Ectodermal cell (in vitro differentiated cells): ENCODE data around the gene INPP5A.

Experiments
- H3K27ac ChIP-seq: 2 replicates; pipeline ENCODE4 v1.7.0; 2013; ENCODE audit warnings: mild to moderate bottlenecking, low read depth, low read length; ENCODE audit not compliant: insufficient read depth, poor library complexity, severe bottlenecking
- H3K27me3 ChIP-seq: 2 replicates; pipeline ENCODE4 v1.7.0; 2013; ENCODE audit warnings: mild to moderate bottlenecking, low read length; ENCODE audit not compliant: insufficient read depth, control insufficient read depth, poor library complexity, severe bottlenecking
- H3K36me3 ChIP-seq: one replicate; pipeline ENCODE4 v1.7.0; 2013; ENCODE audit warnings: low read length; ENCODE audit not compliant: control insufficient read depth, insufficient read depth
- H3K4me1 ChIP-seq: one replicate; pipeline ENCODE4 v1.7.0; 2013; ENCODE audit warnings: low read length; ENCODE audit not compliant: control insufficient read depth, insufficient read depth
- H3K4me3 ChIP-seq: 2 replicates; pipeline ENCODE4 v1.7.0; 2013; ENCODE audit warnings: low read depth, low read length, control low read depth; ENCODE audit not compliant: insufficient read depth
- H3K9me3 ChIP-seq: 2 replicates; pipeline ENCODE4 v1.7.0; 2013; ENCODE audit warnings: mild to moderate bottlenecking, low read length, moderate library complexity; ENCODE audit not compliant: control insufficient read depth
- WGBS, 2 experiments: methylation state at CpG; one replicate each; pipeline ENCODE4 v1.1.7; 2013; ENCODE audit warnings: missing lambda C conversion rate in 2 of 2; 5-methylcytosine and 5-hydroxymethylcytosine counted together

Gene INPP5A

DNA sequence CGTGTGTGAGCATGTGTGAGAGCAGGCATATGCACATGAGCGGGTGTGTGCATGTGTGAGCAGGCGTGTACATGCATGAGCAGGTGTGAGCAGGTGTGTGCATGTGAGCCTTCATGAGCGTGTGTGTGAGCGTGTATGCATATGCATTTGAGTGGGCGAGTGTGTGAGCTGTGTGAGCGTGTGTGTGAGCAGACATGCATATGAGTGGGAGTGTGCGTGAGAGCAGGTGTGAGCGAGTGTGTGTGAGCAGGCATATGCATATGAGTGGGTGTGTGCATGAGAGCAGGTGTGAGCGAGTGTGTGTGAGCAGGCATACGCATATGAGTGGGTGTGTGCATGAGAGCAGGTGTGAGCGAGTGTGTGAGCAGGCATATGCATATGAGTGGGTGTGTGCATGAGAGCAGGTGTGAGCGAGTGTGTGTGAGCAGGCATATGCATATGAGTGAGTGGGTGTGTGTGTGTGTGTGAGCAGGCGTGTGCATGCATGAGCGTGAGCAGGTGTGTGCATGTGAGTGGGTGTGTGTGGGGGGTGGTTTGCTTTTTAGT lies 217.7 kb downstream of the INPP5A start:
- Histone ChIP-seq H3K9me3 (no peaks in the 10 kb centered on the region), H3K4me1 (no peaks in the 10 kb centered on the region), H3K27ac (no peak overlapping the region), H3K27me3 (peaks cover 1% of the 10 kb centered on the region), H3K4me3 (no peak overlapping the region), H3K36me3 (peaks cover 3% of the 10 kb centered on the region)
- WGBS, 2 experiments: 95 to 96% methylated on average over 15 of the region's 15 CpGs

DNA sequence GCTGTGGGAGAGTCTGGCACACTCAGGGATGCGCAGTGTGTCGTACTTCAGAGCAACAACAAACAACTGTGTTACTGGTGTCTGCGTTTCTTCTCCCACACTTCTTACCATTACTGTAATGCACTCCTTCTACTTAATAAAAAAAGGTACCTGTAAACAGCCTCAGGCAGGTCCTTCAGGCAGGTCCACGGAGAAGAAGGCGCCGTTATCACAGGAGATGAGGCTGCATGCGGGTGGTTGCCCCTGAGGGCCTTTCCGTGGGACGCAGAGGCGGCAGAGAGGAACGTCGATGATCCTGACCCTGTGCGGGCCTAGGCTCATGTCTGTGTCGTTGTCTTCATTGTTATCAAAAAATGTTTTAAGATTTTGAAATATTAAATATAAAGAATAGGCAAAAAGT lies 219.0 kb downstream of the INPP5A start:
- Histone ChIP-seq H3K27me3 (no peaks in the 10 kb centered on the region), H3K36me3 (peaks cover 3% of the 10 kb centered on the region), H3K4me1 (no peaks in the 10 kb centered on the region), H3K9me3 (no peaks in the 10 kb centered on the region), H3K27ac (no peak overlapping the region), H3K4me3 (no peak overlapping the region)
- WGBS, 2 experiments: 96 to 97% methylated on average over 13 to 14 of the region's 14 CpGs

DNA sequence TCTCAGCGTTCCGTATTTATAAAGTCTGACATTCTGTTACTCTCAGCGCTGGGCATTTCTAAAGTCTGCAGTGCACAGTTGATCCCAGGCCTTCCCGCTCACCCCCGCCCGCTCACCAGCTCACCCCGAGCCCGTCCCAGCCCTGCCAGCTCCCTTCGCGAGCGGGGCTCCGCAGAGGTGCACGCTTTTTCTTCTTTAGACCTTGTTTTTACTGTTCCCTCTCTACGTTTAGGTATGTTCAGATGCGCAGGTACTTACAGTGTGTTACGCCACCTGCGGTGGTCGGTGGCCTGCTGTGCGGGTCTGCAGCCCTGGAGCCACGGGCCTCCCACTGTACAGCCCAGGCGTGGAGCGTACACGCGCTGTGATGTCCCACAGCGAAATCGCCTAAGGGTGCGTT lies 219.6 kb downstream of the INPP5A start:
- H3K4me1 ChIP-seq: no peaks in the 10 kb centered on the region
- H3K4me3 ChIP-seq: no peak overlapping the region
- H3K9me3 ChIP-seq: no peaks in the 10 kb centered on the region
- no peak overlapping the region for H3K27ac ChIP-seq
- WGBS, 2 experiments: 96% methylated on average over 27 of the region's 27 CpGs
- peaks cover 3% of the 10 kb centered on the region for H3K36me3 ChIP-seq
- no peaks in the 10 kb centered on the region for H3K27me3 ChIP-seq

DNA sequence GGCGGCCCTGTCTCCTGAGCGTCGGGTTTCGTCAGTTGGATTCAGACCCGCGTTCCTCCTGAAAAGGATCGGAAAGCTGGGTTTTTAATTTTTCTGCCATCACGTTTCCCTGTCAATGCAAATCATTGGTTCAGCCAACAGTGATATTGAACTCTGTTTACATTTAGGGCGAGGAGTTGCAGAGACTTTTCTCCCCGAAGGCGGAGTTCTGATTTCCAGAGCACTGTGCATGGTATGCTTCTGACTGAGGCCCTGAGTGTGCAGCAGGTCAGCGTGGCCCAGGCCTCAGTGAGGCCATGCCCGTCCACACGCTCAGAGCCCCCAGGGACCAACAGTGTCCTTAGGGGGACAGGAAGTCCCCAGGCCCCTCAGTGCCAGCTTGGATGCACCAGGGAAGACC lies 221.3 kb downstream of the INPP5A start:
- Histone ChIP-seq H3K36me3 (peaks cover 3% of the 10 kb centered on the region), H3K27me3 (no peaks in the 10 kb centered on the region), H3K4me3 (no peak overlapping the region), H3K9me3 (no peaks in the 10 kb centered on the region), H3K27ac (no peak overlapping the region), H3K4me1 (no peaks in the 10 kb centered on the region)
- WGBS, 2 experiments: 94 to 96% methylated on average over 14 of the region's 14 CpGs

DNA sequence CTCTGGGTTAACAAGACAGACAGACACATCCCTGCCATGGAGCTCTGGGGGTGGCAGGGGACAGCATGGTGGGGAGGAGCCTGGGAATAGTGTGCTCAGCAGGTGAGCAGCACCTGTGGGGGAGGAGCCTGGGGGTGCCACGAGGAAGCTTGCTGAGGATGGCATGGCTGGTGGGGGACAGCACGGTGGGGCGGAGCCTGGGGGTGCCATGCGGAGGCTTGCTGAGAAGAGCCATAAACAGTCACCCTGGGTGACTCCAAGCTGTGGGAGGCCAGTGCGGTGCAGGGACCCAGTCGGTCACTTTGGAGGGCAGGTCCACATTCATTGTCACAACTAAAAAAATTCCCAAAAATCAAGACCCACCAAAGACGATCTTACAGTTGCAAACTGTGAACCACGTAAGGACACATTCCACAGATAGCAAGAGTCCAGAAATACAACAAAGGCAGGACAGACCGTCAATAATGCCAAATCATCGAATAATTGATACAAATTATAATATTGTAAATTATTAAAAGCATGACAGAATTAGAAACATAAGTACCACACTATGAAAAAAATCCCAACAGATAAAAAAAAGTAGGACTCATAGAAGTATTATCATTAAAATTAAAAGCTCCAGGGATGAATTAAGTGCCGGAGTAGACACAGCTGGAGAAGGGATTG lies 223.9 kb downstream of the INPP5A start:
- no peaks in the 10 kb centered on the region for H3K4me1 ChIP-seq
- H3K27ac ChIP-seq: no peak overlapping the region
- no peak overlapping the region for H3K4me3 ChIP-seq
- WGBS, 2 experiments: 94 to 97% methylated on average over 9 of the region's 11 CpGs
- no peaks in the 10 kb centered on the region for H3K27me3 ChIP-seq
- H3K9me3 ChIP-seq: no peaks in the 10 kb centered on the region
- peaks cover 2% of the 10 kb centered on the region for H3K36me3 ChIP-seq

DNA sequence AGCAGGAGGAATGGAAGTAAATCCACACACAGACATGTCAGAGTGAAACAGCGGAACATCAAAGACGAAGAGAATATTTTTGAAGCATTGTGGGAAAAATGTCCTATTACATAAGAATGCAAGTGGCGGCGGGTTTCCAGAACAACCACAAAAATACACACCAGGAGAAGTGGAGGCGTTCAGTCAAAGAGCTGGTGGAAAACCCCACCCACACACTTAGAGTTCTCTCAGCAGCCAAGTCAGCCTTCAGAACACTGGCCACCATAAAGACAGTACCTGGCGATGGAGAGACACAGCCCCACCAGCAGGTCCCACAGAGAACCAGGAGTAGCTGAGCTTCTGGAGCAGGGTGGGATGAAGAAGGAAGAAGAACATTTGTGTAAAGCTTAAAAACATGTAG lies 224.7 kb downstream of the INPP5A start:
- Histone ChIP-seq H3K4me3 (no peak overlapping the region), H3K27me3 (no peaks in the 10 kb centered on the region), H3K9me3 (no peaks in the 10 kb centered on the region), H3K27ac (no peak overlapping the region), H3K36me3 (no peaks in the 10 kb centered on the region), H3K4me1 (no peaks in the 10 kb centered on the region)
- 93 to 96% methylated on average over 6 of the region's 6 CpGs for WGBS, 2 experiments

DNA sequence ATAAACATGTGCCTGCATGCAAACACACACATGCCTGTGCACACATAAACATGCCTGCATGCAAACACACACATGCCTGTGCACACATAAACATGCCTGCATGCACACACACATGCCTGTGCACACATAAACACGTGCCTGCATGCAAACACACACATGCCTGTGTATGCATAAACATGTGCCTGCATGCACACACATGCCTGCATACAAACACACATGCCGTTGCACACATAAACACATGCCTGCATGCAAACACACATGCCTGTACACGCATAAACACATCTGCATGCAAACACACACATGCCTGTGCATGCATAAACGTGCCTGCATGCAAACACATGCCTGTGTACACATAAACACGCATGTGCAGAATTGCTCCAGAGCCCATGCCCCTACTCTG lies 226.0 kb downstream of the INPP5A start:
- WGBS, 2 experiments: 91 to 95% methylated on average over 5 of the region's 5 CpGs
- Histone ChIP-seq H3K4me1 (no peaks in the 10 kb centered on the region), H3K36me3 (no peaks in the 10 kb centered on the region)

DNA sequence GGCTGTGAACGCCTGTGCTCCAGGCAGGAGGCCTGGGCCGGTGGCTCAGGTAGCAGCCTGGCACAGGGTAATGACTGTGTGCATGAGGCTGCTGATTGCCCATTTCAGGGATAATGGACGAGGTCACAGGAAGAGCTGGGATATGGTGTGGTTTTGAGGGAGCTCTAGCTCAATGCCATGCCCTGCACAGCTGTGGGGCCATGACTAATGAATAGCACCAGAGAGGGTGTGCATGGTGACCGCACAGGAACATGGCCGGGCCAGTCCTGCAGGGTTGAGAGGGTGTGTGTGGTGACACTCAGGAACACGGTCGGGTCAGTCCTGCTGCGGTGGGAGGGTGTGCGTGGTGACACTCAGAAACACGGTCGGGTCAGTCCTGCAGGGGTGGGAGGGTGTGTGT lies 226.5 kb downstream of the INPP5A start:
- WGBS, 2 experiments: 90 to 94% methylated on average over 11 of the region's 11 CpGs

More for the DNA sequence above, 226.0 kb downstream of the INPP5A start:
- Histone ChIP-seq H3K4me3 (no peak overlapping the region), H3K27me3 (no peaks in the 10 kb centered on the region), H3K27ac (no peak overlapping the region), H3K9me3 (no peaks in the 10 kb centered on the region)

DNA sequence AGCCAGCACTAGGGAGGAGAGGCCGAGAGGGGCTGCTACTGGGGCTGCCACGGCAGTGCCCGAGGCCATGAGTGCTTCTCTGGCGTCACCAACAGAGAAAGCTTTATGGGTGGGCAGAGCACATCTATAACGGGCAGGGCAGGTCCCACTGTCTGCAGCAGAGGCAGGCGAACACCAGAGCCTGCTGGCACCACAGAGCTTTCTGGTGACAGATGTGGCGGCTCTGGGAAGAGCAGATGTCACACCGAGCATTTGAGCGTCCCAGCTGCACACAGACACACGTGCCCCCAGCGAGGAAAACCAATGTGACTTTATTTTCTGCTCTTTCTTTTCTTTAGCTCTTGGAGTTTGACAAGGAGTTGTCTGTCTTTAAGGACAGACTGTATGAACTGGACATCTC lies 227.8 kb downstream of the INPP5A start:
- Histone ChIP-seq H3K4me3 (no peak overlapping the region), H3K36me3 (no peaks in the 10 kb centered on the region), H3K9me3 (no peaks in the 10 kb centered on the region), H3K27ac (no peak overlapping the region), H3K27me3 (no peaks in the 10 kb centered on the region), H3K4me1 (no peaks in the 10 kb centered on the region)
- 90 to 91% methylated on average over 11 of the region's 11 CpGs for WGBS, 2 experiments

More for the DNA sequence above, 226.5 kb downstream of the INPP5A start:
- Histone ChIP-seq H3K27ac (no peak overlapping the region), H3K27me3 (no peaks in the 10 kb centered on the region), H3K4me1 (no peaks in the 10 kb centered on the region), H3K9me3 (no peaks in the 10 kb centered on the region), H3K36me3 (no peaks in the 10 kb centered on the region), H3K4me3 (no peak overlapping the region)

DNA sequence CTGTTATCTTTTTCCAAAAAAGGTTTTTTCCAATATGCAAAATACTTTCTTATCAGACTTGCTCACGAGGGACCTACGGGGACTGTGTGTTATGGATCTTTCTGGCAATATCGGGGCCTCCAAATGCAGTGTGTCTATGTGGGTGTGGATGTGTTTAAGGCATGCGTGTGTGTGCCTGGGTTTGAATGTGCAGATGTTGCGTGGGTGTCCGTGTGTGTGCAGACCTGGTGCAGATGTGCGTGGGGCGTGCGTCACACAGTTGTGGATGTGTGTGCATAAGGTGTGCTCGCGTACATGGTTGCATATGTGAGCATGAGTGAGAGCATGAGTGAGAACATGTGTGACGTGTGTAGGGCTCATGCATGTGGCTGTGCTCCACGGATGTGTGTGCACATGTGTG lies 228.7 kb downstream of the INPP5A start:
- Histone ChIP-seq H3K9me3 (no peaks in the 10 kb centered on the region), H3K4me1 (no peaks in the 10 kb centered on the region), H3K27me3 (no peaks in the 10 kb centered on the region), H3K36me3 (no peaks in the 10 kb centered on the region), H3K4me3 (no peak overlapping the region), H3K27ac (no peak overlapping the region)
- WGBS, 2 experiments: 95 to 96% methylated on average over 13 of the region's 13 CpGs
